Heart left ventricle (tissue), 16 donors: ENCODE measurements around the gene ACAD11. TPM values are rescaled to one million over a fixed set of nuclear protein-coding genes. Genes with fewer than 3 reads are reported as not detected.
"Not testable (repeated sequence)": the region's sequence is repeated elsewhere in the genome, so short reads cannot be mapped to it uniquely, and the experiment has no call there.

Source experiments
- ATAC-seq, 4 donors: fragments of 200-7000 bp; cut with Tn5 transposase; one replicate each; pipeline ENCODE4 v1.9.1; 2020 to 2022; ENCODE audit warnings: moderate library complexity in 4 of 4, mild to moderate bottlenecking in 3 of 4, moderate number of reproducible peaks in 1 of 4
- DNase-seq, 5 donors: peaks; one replicate each; pipeline ENCODE4 v3.0.0-alpha.2; 2020
- H3K27ac ChIP-seq, 12 donors: fragments of 200-600 bp; sonication (generic) in 4 of 12; one replicate each; pipeline versions ENCODE4 v1.5.0 to v1.8.0; 2016 to 2022; ENCODE audit warnings: mild to moderate bottlenecking in 2 of 12
- H3K27me3 ChIP-seq, 9 donors: fragments of 200-600 bp; sonication (generic) in 2 of 9; one replicate each; pipeline versions ENCODE4 v1.5.1 to v1.8.0; 2016 to 2022; ENCODE audit warnings: mild to moderate bottlenecking in 3 of 9
- H3K36me3 ChIP-seq, 9 donors: fragments of 200-600 bp; sonication (generic) in 2 of 9; one replicate each; pipeline versions ENCODE4 v1.5.0 to v1.8.0; 2018 to 2022; ENCODE audit warnings: mild to moderate bottlenecking in 2 of 9
- H3K4me1 ChIP-seq, 12 donors: fragments of 200-600 bp; sonication (generic) in 4 of 12; one replicate each; pipeline versions ENCODE4 v1.5.0 to v1.8.0; 2016 to 2022; ENCODE audit warnings: mild to moderate bottlenecking in 3 of 12
- H3K4me3 ChIP-seq, 12 donors: fragments of 200-600 bp; sonication (generic) in 4 of 12; one replicate each; pipeline versions ENCODE4 v1.5.0 to v1.8.0; 2017 to 2022; ENCODE audit warnings: mild to moderate bottlenecking in 9 of 12, moderate library complexity in 4 of 12
- H3K9me3 ChIP-seq, 12 donors: fragments of 200-600 bp; sonication (generic) in 4 of 12; one replicate each; pipeline versions ENCODE4 v1.5.0 to v1.8.0; 2016 to 2022; ENCODE audit warnings: mild to moderate bottlenecking in 1 of 12
- CTCF ChIP-seq, 12 donors: fragments of 200-600 bp; sonication (generic) in 4 of 12; IDR thresholded peaks; one replicate each; pipeline versions ENCODE4 v1.5.0 to v1.8.0; 2018 to 2022; ENCODE audit warnings: antibody characterized with exemption in 12 of 12, mild to moderate bottlenecking in 5 of 12
- POLR2A ChIP-seq, 2 donors: fragments of 450-650 bp; IDR thresholded peaks; one replicate each; pipeline ENCODE4 v1.6.1; 2017; ENCODE audit warnings: antibody characterized with exemption in 2 of 2, mild to moderate bottlenecking in 2 of 2, moderate library complexity in 2 of 2
- WGBS, 4 donors: extraction: QIAGEN DNeasy Blood & Tissue Kit in 2 of 4; methylation state at CpG; one replicate each; pipeline versions ENCODE4 v1.1.5 to v1.1.7; 2013 to 2018; 5-methylcytosine and 5-hydroxymethylcytosine counted together
- intact Hi-C, 10 donors: fragments of 100-400 bp; cut with DNase I; formaldehyde crosslinking; loops; one replicate each; pipeline versions ENCODE4 v1.11.1 to v1.14.2; 2022
- polyA plus RNA-seq, 2 donors: library from polyadenylated mRNA; stranded (reverse); fragments of 200-250 nt; gene quantifications; one replicate each; pipeline ENCODE4 v1.2.3, GENCODE V29; 2013
- total RNA-seq, 9 donors: library from RNA; depleted of rRNA in 2 of 9; stranded (reverse); fragments of >200 nt in 2 of 9; fragmentation: NEBNext Ultra II Directional in 3 of 9; extraction: Animal tissue kit (Norgen Biotek cat#: 25700) in 3 of 9; gene quantifications; one replicate each; pipeline versions ENCODE4 v1.1.0 to v1.2.4, GENCODE V29; 2016 to 2023
- donor health status: ischemic (EF 13 %, LVEDD 7.1; RV severe dilation, severe dysfunction).
- donor health status: healthy with polysubstance abuse.
- donor health status: DM: no; HTN: yes; CAD: no.
- donor health status: DM: no; HTN: no; CAD: no.
- donor health status: ischemic (EF 25% LVEDD 6.9; RV normal size, moderate dysfunction).
- donor health status: ischemic (EF 25% LVEDD 5.7; RV mildly dilated, moderate dysfunction).
- donor health status: healthy.
- donor health status: DM: yes; HTN: yes; CAD: no.
- donor health status: ischemic (EF 35%, LVEDD 5.7; RV mildly dilated, moderate dysfunction).
- donor health status: nonischemic (EF 11% LVEDD 7.7; RV severe dilation, severe dysfunction).
- donor health status: DM: yes; HTN: yes; CAD: no.
- donor health status: PGD.
- donor health status: ischemic (EF 29% LVEDD 5.4; RV normal size, mild dysfunction).
- donor health status: nonischemic (EF 23%, LVEDD 6.1; RV moderate dilation, normal function).

The ACAD11 gene
- total and polyA plus RNA-seq, 11 donors: 8.9 to 38.8 (median 23.1) TPM

GRCh38 chr3:132556508-132557159 lies 103.0 kb downstream of the ACAD11 start:
- H3K9me3 ChIP-seq: no peaks in the 10 kb centered on the region
- DNase-seq: peak; percentile 62 to 79 (median 69)
- TF ChIP-seq CTCF (IDR thresholded peaks at IDR 0.05) (no peak), POLR2A (IDR thresholded peaks at IDR 0.05) (no peak)
- ATAC-seq: peak; percentile 77 to 90 (median 82)
- H3K27me3 ChIP-seq: no peaks in the 10 kb centered on the region
- intact Hi-C loops: no loop called here
- peaks cover 0 to 42% (median 13%) of the 10 kb centered on the region in 12 donors for H3K4me1 ChIP-seq
- 57 to 70% (median 61%) methylated on average over 8 of the region's 8 CpGs for WGBS, 4 donors
- H3K27ac ChIP-seq: peak overlapping the region in 9 of 12 donors; percentile 3 to 68 (median 51)
- peaks cover 0 to 38% (median 23%) of the 10 kb centered on the region in 9 donors for H3K36me3 ChIP-seq
- no peak overlapping the region for H3K4me3 ChIP-seq

GRCh38 chr3:132556036-132556386 lies 103.6 kb downstream of the ACAD11 start:
- Histone ChIP-seq H3K4me1 (peaks cover 0 to 49% (median 18%) of the 10 kb centered on the region in 12 donors), H3K27ac (peak overlapping the region in 8 of 12 donors; percentile 3 to 68 (median 53)), H3K36me3 (peaks cover 0 to 37% (median 22%) of the 10 kb centered on the region in 9 donors)
- intact Hi-C loops, H3K4me3 ChIP-seq, ATAC-seq, H3K9me3 ChIP-seq, DNase-seq, H3K27me3 ChIP-seq: not testable (repeated sequence)
- WGBS, 4 donors: 77 to 86% (median 83%) methylated on average over 3 of the region's 3 CpGs

- Histone ChIP-seq H3K4me1 (peaks cover 0 to 54% (median 21%) of the 10 kb centered on the region in 12 donors), H3K4me3 (no peak overlapping the region), H3K27me3 (no peaks in the 10 kb centered on the region), H3K36me3 (peaks cover 0 to 32% (median 18%) of the 10 kb centered on the region in 9 donors), H3K27ac (peak overlapping the region in 7 of 12 donors; percentile 18 to 68 (median 55)), H3K9me3 (no peaks in the 10 kb centered on the region)
- ATAC-seq (peak in 1 of 4 donors; percentile 9), DNase-seq (no peak)
- WGBS, 4 donors: 69 to 82% (median 73%) methylated on average over 5 of the region's 5 CpGs
- intact Hi-C loops: no loop called here
- TF ChIP-seq POLR2A (IDR thresholded peaks at IDR 0.05) (no peak), CTCF (IDR thresholded peaks at IDR 0.05) (no peak)
Observed at GRCh38 chr3:132555306-132556035, 104.1 kb downstream of the ACAD11 start.

DNA sequence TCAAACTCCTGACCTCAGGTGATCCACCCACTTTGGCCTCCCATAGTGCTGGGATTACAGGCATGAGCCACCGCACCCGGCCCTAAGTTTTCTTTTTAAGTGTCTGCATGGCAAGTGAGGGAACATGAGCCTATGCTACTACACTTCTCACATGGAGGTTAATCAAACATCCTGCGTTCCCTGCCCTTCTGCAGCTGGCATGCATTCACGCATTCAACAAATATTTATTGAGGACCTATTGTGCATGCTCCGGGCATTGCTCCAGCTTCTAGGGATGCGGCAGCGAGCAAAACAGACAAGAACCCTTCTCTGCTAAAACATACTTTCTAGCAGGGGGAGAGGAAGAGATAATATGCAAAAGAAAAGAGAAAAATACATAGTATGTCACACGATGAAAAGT lies 105.2 kb downstream of the ACAD11 start:
- 60 to 78% (median 70%) methylated on average over 8 of the region's 8 CpGs for WGBS, 4 donors
- DNase-seq (no peak), ATAC-seq (no peak)
- TF ChIP-seq CTCF (IDR thresholded peaks at IDR 0.05) (no peak), POLR2A (IDR thresholded peaks at IDR 0.05) (no peak)
- no peaks in the 10 kb centered on the region for H3K9me3 ChIP-seq
- no peak overlapping the region for H3K4me3 ChIP-seq
- intact Hi-C loops: no loop called here
- peak overlapping the region in 5 of 12 donors; percentile 24 to 66 (median 39) for H3K27ac ChIP-seq
- H3K4me1 ChIP-seq: peaks cover 0 to 64% (median 27%) of the 10 kb centered on the region in 12 donors
- H3K36me3 ChIP-seq: peaks cover 0 to 23% (median 15%) of the 10 kb centered on the region in 9 donors
- H3K27me3 ChIP-seq: no peaks in the 10 kb centered on the region
